ENCODE results near the gene PDE1C. TPM values are rescaled to one million over a fixed set of nuclear protein-coding genes. Genes with fewer than 3 reads are reported as not detected.
"Not testable (repeated sequence)": the region's sequence is repeated elsewhere in the genome, so short reads cannot be mapped to it uniquely, and the experiment has no call there.

Gene PDE1C
- total RNA-seq, 2 donors from 2014 or later: 2.1 to 4.0 TPM

GRCh38 chr7:32020551-32021159 lies 49.6 kb downstream of the PDE1C start:
- ATAC-seq: no peak
- intact Hi-C loops (cut with DNase I, micrococcal nuclease): no loop called here
- DNase-seq: no peak

- ATAC-seq (peak; percentile 29), DNase-seq (no peak)
- intact Hi-C loops (cut with DNase I, micrococcal nuclease): no loop called here
These were observed 51.2 kb downstream of the PDE1C start for GRCh38 chr7:32018845-32019578.

GRCh38 chr7:32015133-32015532 lies 55.1 kb downstream of the PDE1C start:
- intact Hi-C loops (cut with DNase I, micrococcal nuclease): no loop called here
- DNase-seq (no peak), ATAC-seq (no peak)

DNA sequence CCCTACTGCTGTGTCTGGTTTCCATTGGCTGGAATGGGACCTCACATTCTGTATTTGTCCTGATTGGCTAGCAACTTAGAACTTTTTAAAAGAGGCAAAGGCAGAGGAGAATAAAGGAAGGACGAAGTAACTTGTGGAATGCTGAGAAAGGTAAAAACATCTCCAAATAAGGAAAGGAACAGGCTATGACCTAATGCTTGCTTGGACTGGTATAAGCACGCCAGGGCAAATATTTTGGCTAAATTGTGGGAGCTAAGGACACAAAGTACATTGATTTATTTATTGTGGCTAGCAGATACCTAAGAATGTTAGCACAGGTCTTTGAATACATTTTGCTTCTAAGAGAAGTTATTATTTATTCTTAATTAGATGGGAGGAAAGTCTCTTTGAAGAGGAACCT lies 56.7 kb downstream of the PDE1C start:
- DNase-seq, ATAC-seq: not testable (repeated sequence)

DNA sequence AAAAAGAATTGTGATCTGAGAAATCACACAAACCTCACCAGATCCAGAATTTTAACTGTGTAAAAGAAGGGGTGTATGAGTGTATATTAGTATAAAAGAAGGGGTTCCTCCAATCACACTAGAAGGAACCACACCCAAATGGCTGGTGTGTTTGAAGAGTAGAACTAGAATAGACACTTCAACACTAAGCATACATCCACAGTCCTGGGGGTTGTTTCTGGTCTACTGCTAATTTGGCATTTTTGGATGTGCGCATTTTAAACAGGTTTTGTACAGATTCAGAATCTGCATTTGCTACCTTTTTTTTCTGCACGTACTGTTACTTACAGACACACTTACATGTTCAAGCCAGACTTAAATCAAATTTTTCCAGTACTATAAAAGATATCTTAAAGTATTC lies 64.6 kb downstream of the PDE1C start:
- DNase-seq: no peak

More for the DNA sequence above, 56.7 kb downstream of the PDE1C start:
- intact Hi-C loops (cut with DNase I, micrococcal nuclease): not testable (repeated sequence)

GRCh38 chr7:32001948-32002347 lies 68.3 kb downstream of the PDE1C start:
- ATAC-seq (no peak), DNase-seq (no peak)
- intact Hi-C loops (cut with DNase I, micrococcal nuclease): no loop called here

More for the DNA sequence above, 64.6 kb downstream of the PDE1C start:
- intact Hi-C loops (cut with DNase I, micrococcal nuclease): no loop called here
- no peak for ATAC-seq

- ATAC-seq (no peak), DNase-seq (no peak)
- intact Hi-C loops (cut with DNase I, micrococcal nuclease): no loop called here
These were observed 72.8 kb downstream of the PDE1C start for GRCh38 chr7:31997423-31997822.

DNA sequence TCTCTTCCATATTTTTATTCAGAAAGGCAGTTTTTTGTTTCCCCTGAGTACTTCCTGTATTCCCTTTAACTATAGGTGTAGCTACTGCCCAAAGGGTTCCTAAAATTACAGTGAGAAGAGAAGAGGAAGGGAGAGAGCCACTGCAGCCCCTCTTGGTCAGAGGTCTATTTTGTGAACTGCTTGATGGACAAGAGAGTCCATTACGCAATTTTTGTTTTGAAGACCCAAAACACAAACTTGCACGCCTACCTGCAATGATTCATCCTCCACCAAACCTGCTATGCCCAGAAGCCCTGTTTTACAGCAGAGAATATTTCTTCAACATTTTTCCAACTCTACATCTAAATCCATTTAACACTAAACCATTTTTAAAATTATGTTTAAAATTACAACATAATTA lies 75.1 kb downstream of the PDE1C start:
- intact Hi-C loops (cut with DNase I, micrococcal nuclease): no loop called here
- ATAC-seq (no peak), DNase-seq (no peak)

- DNase-seq: no peak
- intact Hi-C loops (cut with DNase I, micrococcal nuclease): no loop called here
- ATAC-seq: no peak
These were observed 78.4 kb downstream of the PDE1C start for GRCh38 chr7:31991846-31992245.

- no peak for DNase-seq
- intact Hi-C loops (cut with DNase I, micrococcal nuclease): no loop called here
- ATAC-seq: no peak
These were observed 78.8 kb downstream of the PDE1C start for GRCh38 chr7:31991406-31991805.

DNA sequence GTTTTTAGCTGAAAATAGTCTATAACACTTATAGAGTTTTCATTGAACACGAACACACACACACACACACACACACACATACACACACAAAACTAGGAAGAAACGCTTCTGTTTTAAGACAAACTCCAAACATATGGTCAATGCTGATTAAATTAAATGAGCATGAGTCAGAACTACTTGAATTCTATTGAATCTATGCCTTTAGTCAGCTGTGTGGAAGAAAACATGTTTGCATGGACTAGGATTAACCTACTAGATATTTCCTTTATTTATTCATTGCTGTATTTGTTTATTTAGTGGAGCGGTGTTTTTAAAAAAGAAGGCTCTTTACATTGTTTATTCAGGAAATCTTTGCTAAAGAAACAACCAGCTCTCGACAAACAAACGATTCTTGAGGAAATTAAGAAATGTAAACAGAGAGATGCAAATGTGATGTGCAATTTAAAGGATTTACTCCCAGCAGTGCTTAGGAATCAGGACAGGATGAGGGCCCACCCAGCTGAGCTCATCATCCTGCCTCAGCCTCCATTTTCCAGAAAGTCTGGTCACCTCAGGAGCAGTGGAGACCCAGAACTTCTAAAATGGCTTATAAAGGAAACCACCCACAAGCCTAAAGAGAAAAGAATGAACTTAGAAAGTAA lies 83.2 kb downstream of the PDE1C start:
- DNase-seq (no peak), ATAC-seq (no peak)
- intact Hi-C loops (cut with DNase I, micrococcal nuclease): no loop called here

DNA sequence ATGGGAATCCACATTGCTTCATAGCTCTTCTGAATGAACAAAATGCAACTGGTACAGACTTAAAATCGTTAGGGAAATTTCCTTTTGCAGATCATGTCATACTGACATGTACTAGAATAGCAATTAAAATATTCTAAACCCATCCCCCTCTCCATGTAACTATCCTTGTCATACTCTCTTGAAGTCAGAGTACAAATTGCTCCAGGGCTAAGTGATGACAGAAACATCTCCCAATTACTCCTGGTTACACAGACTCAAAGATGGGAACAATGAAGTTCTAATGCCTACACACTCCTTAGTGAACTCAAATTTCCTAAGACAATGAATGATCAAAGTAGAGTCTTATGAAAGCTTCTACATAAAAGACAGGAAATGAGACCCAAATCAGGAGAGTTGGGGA lies 87.2 kb downstream of the PDE1C start:
- ATAC-seq (no peak), DNase-seq (no peak)
- intact Hi-C loops (cut with DNase I, micrococcal nuclease): no loop called here

DNA sequence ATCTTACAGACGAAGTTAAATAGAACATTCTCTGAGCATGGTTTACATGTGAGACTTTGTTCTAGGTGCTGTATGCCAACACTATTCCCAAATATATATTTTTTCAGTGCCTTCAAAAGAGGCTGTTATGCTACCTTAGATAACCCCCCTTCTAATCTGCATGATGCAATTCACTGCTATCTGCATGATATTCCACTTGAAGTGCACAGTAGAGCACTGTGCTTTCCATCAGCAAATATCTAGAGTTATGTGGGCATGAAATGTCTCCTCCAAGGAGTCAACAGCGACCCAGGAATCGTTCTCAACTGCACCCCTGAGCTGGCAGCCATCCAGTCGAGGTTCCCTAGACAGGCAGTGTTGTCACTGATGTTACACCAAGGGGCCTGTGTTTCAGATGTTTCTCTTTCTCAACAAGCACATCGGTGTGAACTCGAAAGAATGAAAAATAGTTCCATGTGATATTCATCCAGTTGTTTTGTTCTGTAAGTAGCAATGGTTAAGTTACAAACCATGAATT lies 88.3 kb downstream of the PDE1C start:
- ATAC-seq (no peak), DNase-seq (no peak)
- intact Hi-C loops (cut with DNase I, micrococcal nuclease): no loop called here

- ATAC-seq (no peak), DNase-seq (no peak)
These were observed 90.4 kb downstream of the PDE1C start for GRCh38 chr7:31979690-31980330.

DNA sequence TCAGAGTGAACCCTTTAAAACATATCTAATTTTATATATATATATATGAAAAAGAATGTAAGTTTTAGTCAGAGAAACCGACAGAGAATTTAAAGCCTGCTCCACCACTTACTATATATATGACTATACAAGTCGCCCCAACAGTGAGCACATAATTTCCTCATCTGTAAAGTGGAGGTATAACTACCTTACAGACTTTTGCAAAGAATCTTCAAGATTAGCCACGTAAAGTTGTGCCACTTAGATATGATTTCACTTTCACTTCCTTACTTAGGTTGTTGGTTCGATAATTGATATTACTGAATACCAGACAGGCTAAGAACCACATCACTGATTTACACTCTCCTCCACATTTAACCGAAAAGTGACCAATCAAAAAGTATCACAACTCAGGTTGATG lies 94.7 kb downstream of the PDE1C start:
- intact Hi-C loops (cut with DNase I, micrococcal nuclease): no loop called here
- no peak for DNase-seq
- no peak for ATAC-seq

More at GRCh38 chr7:31979690-31980330, 90.4 kb downstream of the PDE1C start:
- intact Hi-C loops (cut with DNase I, micrococcal nuclease): no loop called here

- intact Hi-C loops (cut with DNase I, micrococcal nuclease): no loop called here
- DNase-seq (no peak), ATAC-seq (no peak)
These were observed 95.9 kb downstream of the PDE1C start for GRCh38 chr7:31974351-31974750.

GRCh38 chr7:31971049-31971667 lies 99.0 kb downstream of the PDE1C start:
- DNase-seq: no peak
- intact Hi-C loops (cut with DNase I, micrococcal nuclease): no loop called here
- no peak for ATAC-seq

GRCh38 chr7:31970501-31970900 lies 99.7 kb downstream of the PDE1C start:
- DNase-seq (no peak), ATAC-seq (no peak)
- intact Hi-C loops (cut with DNase I, micrococcal nuclease): no loop called here

GRCh38 chr7:31963569-31964175 lies 106.5 kb downstream of the PDE1C start:
- ATAC-seq (no peak), DNase-seq (no peak)
- intact Hi-C loops (cut with DNase I, micrococcal nuclease): no loop called here

All from left colon (tissue), 2 donors.